CD4-positive, alpha-beta T cell treated with Interleukin-4 for 4 hours (primary cell): Measurements from ENCODE around the gene SLIT1.

Experiments
- DNase-seq: peaks from one replicate; pipeline ENCODE4 v3.0.0-alpha.2; 2020

The SLIT1 gene

DNA sequence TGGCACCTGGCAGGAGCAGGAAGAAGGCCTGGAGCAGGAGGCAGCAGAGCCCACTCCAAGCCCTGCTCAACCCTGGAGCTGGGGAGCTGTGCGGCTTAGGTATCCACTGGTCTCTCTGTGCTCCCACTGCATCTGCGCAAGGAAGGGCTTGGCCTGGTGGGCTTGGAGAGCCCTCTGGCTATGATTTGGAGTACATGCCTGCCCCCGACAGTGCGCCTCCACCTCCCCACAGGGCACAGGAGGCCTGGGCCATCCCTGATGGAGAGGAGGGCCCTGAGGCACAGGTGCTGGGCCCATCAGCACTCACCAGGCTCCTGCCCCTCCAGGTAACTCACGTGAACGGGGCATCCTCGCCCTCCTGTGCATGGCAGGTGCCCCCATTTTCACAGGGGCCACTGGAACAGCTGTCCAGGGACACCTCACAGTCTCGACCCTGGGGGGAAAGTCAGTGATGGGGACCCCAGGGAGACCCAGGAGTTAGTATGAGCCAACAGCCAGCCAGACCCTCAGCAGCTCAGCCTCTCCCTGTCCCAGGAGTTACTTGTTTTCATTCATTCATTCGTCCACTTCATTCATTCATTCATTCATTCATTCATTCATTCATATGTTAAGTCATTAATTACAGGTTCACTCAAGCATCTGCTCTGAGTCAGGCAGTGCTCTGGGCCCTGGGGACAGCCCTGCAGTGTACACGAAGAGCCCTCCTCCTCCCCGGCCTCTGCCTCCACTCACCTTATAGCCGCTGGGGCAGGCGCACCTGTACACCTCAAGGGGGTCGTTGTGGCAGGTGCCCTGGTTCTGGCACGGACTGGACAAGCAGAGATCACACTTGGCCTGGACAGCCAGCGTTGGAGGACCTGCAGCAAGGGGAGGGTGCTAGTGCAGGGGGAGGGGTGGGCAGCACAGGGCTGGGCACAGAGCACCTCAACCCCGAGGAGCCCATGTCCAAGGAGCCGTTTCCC lies 167.2 kb downstream of the SLIT1 start:
- DNase-seq = no peak

DNA sequence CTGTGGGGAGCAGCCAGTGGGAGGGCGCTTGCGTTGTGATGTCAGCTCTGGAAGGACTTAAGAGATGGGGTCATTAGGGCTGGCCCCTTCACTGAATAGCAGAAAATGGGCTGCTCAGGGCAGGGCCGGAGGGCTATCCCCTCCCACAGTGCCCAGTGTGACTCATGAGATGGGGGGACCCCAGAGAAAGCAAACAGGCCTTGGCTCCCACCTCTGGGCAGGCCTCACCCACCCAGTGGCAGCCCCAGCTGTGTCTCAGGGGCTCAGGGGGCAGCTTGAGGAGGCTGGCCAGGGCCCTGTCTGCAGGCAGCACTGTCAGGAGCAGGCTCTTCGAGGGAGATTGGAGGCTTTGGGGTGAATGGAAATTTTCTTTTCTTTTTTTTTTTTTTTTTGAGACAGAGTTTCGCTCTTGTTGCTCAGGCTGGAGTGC lies 168.3 kb downstream of the SLIT1 start:
- no peak for DNase-seq

DNA sequence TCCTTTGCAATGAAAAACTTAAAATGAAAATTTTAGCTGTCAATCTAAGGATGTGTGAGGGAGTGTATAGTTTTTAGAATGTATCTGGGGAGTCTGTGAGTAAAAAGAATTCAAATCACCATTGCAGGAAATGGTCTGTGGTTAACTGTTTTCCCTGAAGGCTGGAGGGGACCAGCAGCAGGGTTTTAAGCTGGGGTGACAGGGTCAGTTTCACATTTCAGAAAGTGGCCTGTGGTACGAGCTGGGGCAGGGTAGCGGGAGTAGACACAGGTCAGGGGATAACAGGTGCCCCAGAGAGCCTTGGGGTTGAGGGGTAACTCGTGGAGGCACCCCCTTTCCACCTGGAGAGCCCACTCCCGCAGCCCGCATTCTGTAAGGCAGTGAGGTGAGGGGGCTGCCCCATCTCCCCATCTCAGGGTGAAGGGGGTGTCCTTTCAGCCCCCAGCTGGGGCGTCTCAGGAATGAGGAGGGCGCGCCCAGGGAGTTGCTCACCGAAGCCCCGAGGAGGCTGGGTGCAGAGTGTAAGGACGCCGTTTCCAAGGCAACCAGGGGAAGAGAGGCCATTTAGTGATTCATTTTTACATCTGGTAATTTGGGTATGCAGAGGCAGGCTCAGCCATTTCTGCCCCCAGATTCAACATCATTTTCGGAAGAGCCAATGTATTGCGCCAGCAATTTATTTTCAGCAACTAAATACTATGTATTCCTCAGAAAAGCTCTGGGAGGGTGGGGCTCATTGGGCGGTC lies 168.9 kb downstream of the SLIT1 start:
- no peak for DNase-seq

DNA sequence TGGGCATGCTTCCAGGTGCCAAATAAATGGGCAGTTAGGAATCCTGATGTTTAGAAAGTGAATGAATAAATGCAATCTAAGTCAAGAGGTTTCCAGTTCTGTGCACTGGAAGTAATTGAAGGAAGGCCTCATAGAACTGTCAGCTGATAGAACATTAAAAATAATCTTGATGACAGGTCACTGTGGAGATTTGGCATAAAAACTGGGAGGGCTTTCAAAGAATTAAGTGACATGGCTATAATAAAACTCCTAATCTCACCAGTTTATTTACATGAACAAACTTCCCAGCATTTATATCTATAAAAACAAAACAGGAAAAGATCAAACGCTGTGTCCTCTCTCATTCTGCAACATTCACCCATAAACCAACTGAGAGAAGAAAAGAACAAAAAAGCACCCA lies 170.5 kb downstream of the SLIT1 start:
- DNase-seq = no peak

DNA sequence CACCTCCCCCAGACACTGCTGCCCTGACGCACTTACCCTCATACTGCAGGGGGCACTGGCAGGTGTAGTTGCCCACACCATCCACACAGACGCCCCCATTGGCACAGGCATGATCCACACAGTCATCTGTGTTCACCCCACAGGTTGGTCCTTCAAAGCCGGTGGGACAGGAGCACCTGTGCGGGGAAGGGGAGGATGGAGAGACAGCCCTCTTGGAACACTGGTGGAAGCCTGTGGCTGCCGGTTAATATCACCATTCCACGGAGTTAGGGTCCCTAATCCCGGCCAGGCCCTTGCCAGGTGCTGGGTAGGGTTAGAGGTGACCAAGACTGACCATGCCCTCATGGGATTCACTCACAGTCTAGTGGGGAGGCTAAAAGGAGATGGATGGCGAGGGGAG lies 171.8 kb downstream of the SLIT1 start:
- no peak for DNase-seq

DNA sequence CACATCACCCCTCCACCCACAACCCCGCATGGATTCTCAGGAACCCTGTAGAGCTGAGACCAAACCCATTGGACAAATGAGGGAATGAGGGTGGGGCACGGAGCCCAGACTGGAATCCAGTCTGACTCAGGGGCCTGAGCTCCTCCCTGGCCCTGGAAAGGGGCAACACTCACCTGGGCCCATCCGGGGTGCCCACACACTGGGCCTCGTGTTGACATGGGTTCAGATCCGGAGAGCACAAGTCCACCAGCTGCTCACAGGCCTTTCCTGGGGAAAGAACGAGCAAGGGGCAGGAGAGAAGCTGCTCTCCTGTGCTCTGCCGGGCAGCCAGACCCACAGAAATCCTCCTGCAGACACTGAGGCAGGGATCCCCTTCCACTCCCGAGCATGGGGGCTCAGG lies 172.2 kb downstream of the SLIT1 start:
- DNase-seq = no peak

DNA sequence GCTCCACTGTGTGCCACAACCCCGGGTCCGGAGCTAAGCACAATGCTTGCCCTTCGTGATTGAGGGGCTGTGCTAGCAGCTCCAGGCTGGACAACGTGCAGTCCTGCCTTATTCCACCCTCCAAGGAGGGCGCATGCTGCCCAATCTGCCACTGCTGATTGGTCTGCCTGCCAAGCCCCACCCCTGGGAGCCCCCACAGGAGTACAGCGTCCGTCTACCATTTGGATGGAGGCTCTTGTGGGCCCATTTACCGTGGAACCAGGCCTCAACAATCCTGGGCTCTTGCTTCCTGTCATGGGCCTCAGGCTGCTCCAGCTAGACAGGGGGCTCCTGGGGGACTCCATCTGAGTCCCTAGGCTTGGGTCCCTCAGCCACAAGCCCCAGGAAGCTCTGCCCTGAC lies 173.3 kb downstream of the SLIT1 start:
- DNase-seq = no peak

DNA sequence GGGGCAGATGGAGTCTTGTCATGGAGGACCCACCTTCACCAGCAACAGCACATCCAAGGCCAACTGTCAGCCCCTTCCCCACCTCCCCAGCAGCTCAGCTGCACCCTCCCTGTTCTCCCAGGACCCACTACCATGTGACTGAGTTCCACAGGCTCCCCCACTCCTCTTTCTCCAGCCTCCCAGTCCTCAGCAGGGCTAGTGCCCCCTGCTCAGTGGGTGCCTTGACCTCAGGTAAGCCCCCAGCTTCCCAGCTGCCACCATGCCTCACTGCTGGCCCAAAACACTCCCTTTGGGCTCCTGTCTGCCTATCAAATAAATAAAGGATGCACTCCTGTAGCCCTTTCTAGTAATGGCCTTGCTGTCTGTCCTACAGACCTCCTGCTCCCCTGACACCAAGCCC lies 174.4 kb downstream of the SLIT1 start:
- DNase-seq = no peak

DNA sequence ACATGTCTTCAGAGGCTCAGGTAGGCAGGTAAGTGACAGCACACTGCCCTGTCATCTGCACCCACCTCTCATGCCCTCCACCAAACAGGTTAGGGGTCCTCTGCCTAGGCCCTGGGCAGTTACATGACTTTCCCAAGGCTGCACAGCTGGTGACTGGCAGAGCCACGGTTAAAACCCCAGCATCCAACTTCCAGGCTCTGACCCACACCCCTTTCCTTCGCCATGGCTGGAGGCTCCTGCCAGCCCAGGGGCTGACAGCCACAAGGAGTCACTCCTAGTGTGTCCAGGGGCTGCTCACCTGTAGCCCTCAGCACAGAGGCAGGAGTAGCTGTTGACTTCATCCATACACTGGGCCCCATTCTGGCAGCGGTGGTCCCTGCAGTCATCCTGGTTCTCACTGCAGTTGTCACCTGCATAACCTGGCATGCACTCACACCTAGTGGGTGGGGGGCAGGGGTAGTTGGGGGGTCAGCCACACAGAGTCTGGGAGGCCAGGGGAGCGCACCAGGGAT lies 175.0 kb downstream of the SLIT1 start:
- DNase-seq = no peak

DNA sequence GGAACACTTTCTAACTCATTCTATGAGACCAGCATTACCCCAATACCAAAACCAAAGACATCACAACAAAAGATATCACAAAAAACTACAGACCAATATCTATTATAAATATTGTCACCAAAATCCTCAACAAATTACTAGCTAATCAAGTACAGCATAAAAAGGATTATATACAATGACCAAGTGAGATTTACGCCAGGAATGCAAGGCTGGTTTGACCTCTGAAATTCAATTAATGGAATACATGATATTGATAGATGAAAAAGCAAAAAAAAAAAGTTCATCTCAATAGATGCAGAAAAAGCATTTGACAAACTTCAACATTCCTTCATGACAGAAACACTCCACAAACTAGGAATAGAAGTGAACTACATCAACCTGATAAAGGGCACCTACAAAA lies 178.3 kb downstream of the SLIT1 start:
- DNase-seq = no peak

DNA sequence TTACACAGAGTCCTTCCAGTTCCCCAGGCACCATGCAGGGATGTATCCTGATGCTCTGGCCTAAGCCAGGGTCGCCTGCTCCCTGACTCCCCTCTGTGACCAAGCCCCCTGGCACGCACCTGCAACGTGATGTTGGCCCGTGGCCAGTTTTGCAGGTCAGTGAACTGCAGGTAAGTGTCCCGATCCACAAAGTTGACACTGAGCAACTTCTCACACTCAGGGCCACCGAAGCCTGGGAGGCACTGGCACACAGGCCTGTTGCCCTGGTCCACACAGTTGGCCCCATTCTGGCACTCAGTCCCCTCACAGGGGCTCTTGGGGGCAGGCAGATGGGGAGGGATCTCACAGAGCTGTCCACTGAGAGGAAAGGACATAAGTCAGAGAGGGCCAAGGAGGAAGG lies 179.4 kb downstream of the SLIT1 start:
- DNase-seq = no peak

DNA sequence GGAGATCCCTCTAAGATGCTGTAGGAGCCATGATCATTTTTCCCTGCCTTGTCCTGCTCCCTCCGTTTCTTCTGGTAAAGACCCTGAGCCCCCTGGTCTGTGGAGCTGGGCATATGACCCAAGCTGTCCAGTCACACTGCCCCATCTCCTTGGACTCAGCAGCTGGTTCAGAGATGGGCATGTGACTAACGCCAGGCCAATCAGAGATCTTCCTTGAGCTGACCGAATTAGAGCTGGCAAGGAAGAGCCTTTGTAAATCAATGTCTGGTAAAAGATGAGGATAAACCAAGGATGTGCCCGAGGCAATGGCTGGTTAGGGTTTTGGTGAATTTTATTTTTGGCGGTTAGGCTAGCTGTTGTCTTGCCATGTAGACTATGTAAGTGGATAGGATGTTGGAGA lies 180.4 kb downstream of the SLIT1 start:
- DNase-seq = no peak

DNA sequence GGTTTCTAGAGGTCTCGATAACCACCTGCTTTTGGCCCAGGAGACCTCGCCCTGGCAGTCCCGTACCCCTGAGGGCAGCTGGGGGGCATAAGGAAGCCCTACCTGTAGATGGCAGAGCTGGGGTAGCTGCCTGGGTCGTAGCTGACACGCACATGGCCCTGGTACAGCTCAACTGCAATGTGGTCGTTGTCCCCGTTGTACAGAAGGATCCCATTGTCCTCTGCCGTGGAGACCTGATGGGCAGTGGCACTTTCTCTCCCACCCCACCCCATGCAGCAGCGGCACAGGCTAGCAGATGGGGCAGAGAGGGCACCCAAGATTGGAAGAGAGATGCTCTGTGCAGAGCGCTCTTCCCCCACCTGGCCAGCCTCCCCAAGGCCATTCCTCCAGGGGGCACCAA lies 181.2 kb downstream of the SLIT1 start:
- DNase-seq = no peak

DNA sequence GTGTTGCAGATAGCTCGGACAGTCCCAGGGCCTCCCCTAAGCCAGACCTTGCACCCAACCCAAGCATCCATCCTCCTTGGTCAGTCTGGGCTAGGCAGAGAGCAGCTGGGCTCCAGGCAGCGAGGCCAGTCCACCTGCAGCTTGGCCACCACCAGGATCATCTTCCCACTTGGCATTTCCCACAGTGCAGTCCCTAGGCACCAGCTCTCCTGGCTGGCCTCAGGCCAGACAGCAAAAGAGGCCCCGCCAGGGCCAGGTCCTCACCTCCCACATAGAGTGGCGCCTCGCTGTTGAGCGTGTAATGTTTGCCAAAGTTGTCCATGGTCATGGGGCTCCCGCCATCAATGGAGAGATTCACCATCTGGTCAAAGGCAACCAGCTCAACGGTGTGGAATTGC lies 182.0 kb downstream of the SLIT1 start:
- no peak for DNase-seq

DNA sequence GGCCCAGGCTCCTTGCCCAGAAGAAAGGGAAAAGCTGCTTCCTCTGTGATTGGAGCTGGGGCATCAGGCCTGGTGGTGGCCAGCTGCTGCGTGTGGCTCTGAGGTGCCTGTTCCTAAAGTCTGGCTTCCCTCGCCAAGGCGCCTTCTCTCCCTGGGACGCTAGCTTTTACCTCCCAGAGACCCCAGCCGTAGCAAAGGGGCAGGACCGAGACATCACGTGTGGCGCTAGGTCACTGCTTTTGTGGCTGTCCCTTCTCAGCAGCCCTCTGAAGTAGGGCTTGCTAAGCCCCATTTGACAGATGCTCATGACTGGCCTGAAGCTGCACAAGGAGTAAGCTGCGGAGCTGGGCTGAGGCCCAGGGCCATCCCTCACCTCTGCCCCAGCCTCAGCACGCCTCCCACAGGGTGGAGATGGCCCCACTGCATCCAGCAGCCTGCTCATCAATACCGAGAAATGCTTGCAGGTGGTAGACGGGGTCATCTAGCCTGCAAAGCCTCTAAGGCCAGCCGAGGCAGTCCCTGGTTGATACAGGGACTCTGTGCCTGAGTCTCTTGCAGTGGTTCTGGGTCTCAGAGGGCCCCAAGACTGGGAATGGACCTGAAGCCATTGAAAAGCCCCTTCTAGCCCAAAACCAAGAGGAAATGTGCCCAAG lies 182.5 kb downstream of the SLIT1 start:
- DNase-seq = no peak

DNA sequence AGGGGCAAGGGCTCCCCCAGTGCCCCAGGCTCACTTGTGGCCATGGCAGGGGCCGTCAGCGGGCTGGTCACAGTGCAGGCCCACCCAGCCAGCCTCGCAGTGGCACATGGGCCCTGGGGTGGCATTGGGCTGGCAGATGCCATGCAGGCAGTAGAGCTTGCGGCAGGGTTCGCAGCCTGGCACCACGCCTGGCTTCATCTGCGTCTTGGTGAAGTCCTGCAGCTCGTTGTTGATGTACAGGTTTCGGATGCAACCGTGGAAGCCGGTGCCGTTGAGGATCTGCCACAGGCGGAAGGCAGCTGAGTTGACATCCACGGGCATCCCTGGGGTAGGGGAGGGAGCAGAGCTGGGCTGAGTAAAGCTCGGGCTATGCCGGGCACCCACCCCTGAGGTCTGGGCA lies 183.1 kb downstream of the SLIT1 start:
- DNase-seq = no peak

DNA sequence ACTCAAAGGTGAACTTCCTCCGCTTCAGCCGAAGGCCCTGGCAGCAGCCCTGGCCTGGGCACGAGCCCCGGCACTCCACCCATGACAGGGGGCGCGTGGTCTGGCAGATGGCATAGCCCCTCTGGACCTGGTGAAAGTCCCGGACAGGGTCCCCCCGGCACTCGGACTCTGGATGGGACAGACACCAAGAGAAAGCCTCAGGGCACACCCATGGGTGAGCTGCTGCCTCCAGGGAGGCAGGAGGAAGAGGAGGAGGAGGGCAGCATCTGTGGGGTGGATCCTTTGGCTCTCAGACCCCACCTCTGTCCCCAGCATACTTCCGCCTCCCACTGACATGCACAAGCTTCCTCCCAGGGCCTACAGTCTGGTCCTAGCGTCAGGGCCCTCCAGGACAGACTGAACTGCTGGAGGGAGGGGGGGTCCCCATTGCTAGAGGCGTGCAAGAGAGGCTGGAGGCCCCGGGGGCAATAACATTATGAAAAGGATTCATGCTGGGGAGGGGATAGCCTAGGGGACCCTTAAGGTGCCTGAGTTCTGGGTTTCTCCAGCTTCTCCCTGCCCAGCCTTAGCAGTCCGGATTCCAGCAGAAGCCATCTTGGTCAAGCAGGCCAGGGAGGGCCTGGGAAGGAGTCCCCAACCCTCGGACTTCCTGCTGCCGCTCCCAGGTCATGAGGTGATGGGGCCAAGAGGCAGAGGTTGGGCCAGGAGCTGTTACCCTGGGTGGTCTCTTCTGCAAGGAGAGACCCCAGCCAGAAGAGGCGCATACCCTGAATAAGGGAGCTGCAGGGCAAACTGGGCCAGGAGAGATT lies 184.4 kb downstream of the SLIT1 start:
- DNase-seq = no peak

DNA sequence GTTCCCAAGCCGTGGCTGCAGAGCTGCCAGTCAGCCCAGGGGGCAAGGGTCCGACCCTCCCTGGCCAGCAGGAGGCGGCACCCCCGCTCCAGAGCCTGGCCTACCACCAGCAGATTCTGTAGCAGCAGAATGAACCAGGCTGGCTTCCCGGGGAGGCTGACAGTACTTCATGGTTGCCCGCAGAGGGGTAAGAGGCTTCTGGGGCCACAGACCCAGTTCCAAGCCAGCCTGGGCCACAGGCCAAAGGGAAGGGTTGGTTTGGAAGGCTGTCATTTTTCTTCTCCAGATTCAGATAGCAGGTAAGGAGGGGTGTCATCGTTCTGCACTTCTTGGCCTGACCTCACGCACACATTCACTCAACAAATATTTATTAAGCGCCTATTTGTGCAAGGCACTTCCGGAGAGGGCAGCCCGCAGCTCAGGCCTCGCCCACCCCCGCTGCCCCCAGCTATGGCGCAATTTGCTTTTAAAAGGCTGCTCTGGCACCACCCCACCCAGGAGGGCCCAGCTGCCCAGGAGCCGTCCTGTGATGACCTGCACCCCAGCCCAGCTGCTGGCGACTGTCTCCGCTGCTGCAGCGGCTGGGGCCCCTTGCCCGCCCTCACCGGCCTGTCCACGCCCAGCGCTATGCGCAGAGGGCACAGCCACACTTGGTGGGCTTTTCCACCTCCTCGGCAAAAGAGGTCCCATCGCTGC lies 185.1 kb downstream of the SLIT1 start:
- DNase-seq = no peak

DNA sequence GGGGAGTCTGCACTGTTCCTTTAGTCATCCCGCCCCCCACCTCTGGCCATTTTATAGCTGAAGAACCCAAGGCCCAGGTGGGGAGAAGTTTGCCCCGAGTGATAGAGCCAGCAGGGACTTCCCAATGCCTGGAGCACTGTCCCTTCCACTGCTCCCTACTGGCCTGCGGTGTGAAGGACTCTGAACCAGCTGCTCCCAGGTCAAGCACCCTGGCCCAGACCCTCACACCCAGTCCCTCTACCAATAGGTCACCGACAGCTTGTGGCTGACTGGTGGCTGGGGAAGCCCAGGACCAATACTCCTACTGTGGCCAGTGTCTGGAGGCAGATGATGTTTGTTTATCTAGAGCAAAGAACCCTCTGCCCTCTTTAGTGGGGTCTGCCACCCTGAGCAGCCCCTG lies 185.8 kb downstream of the SLIT1 start:
- no peak for DNase-seq

DNA sequence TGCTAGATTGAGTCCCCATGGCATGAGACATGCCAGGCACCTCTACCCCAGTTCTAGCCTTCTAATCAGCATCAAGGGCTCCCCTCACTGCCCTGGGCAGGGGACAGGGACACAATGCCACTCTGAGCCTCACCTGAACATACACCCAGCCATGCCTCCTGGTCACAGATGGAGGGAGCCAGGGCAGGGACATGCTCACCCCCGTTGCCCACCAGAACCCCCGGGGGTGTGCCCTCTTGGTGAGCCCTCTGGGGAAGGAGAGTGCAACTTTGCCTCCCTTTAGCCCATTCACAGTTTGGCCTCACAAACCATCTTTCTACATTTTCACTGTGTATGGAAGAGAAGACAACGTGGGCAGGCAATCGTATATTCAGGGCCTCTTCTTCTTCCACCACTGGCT lies 186.4 kb downstream of the SLIT1 start:
- DNase-seq = no peak

DNA sequence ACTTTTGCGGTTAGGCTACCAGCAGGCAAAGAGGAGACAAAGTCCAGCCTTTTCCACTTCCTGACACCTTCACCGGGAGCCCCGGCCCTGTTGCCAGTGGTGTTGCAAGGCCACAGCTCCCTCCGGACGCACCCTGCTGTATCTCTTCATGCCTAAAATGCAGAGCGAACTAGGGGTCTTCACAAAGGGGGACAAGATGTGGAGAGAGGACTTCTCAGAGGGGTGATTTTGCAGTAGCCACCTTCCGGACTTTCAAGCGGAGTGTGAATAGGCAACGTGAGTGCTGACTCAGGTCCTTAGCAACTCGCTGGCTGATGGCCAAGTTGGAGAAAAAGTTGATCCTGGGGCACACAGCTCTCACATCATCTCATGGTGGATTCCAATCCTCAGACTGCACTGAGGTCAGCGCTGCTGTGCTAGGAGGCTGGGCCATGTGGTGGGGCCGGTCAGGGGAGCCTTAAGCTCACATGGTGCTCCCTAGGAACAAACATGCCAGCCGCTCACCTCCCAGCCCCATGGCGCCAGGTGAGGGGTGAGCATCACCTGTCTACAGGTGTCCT lies 187.3 kb downstream of the SLIT1 start:
- no peak for DNase-seq
